Sigmoid colon (tissue), 4 donors: Measurements from ENCODE around the gene GPSM3.

Experiments
- CTCF ChIP-seq, 4 experiments: fragments of 450-650 bp in 3 of 4; fragments of 200-600 bp in 1 of 4; IDR thresholded peaks; one replicate each; pipeline ENCODE4 v1.5.1; 2016 to 2019; ENCODE audit warnings: antibody characterized with exemption in 4 of 4, mild to moderate bottlenecking in 3 of 4, moderate library complexity in 2 of 4
- EP300 ChIP-seq, 4 donors: sonication (generic); formaldehyde crosslinking; IDR thresholded peaks; one replicate each; pipeline ENCODE4 v1.6.1; 2017; ENCODE audit warnings: antibody characterized with exemption in 4 of 4
- POLR2AphosphoS5 ChIP-seq, 4 donors: sonication (generic); formaldehyde crosslinking; IDR thresholded peaks; one replicate each; pipeline ENCODE4 v1.6.1; 2017; ENCODE audit warnings: antibody characterized with exemption in 4 of 4

GRCh38 chr6:32198345-32198696, 5.9 kb upstream of the GPSM3 start:
- TF ChIP-seq CTCF (IDR thresholded peaks at IDR 0.05) (no peak), POLR2AphosphoS5 (IDR thresholded peaks at IDR 0.05) (no peak), EP300 (IDR thresholded peaks at IDR 0.05) (no peak)
